HUES48 (cell line): ENCODE data around the gene RABGAP1.

Experiments used
- H3K27ac ChIP-seq: one replicate; pipeline ENCODE4 v1.7.0; 2013; ENCODE audit warnings: low read depth, low read length, inconsistent platforms
- H3K27me3 ChIP-seq: 2 replicates; pipeline ENCODE4 v1.6.1; 2013; ENCODE audit warnings: mild to moderate bottlenecking, low read length; ENCODE audit not compliant: control insufficient read depth, insufficient read depth
- H3K36me3 ChIP-seq: 2 replicates; pipeline ENCODE4 v1.6.1; 2013; ENCODE audit warnings: low read length; ENCODE audit not compliant: control insufficient read depth, insufficient read depth
- H3K4me1 ChIP-seq: 2 replicates; pipeline ENCODE4 v1.6.1; 2013; ENCODE audit warnings: mild to moderate bottlenecking, low read length; ENCODE audit not compliant: control insufficient read depth, insufficient read depth
- H3K4me3 ChIP-seq: 2 replicates; pipeline ENCODE4 v1.5.1; 2013; ENCODE audit warnings: mild to moderate bottlenecking, low read depth, low read length
- H3K9ac ChIP-seq: 2 replicates; pipeline ENCODE4 v1.6.1; 2013; ENCODE audit warnings: mild to moderate bottlenecking, low read depth, low read length, moderate library complexity
- H3K9me3 ChIP-seq: 2 replicates; pipeline ENCODE4 v1.6.1; 2013; ENCODE audit warnings: low read length; ENCODE audit not compliant: control insufficient read depth, insufficient read depth

Gene RABGAP1

DNA sequence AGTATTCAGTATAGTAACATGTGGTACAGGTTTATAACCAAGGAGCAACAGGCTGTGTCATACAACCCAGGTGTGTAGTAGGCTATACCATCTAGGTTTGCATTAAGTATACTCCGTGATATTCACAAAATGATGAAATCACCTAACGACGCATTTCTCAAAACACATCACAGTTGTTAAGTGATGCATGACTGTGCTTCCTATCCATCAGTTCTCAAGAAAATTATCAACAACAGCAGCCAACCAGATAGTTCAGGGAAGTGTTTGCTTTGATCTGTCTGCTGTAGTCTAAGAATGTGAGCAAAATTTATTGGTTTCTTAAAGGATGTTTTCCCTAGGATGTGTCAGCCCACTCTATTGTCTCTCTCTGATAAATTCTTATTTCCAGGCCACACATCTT lies 16.9 kb upstream of the RABGAP1 start:
- Histone ChIP-seq H3K9ac (no peak overlapping the region), H3K36me3 (peaks cover 15% of the 10 kb centered on the region), H3K27ac (no peak overlapping the region), H3K4me1 (peaks cover 20% of the 10 kb centered on the region), H3K27me3 (no peaks in the 10 kb centered on the region), H3K9me3 (no peaks in the 10 kb centered on the region), H3K4me3 (no peak overlapping the region)

DNA sequence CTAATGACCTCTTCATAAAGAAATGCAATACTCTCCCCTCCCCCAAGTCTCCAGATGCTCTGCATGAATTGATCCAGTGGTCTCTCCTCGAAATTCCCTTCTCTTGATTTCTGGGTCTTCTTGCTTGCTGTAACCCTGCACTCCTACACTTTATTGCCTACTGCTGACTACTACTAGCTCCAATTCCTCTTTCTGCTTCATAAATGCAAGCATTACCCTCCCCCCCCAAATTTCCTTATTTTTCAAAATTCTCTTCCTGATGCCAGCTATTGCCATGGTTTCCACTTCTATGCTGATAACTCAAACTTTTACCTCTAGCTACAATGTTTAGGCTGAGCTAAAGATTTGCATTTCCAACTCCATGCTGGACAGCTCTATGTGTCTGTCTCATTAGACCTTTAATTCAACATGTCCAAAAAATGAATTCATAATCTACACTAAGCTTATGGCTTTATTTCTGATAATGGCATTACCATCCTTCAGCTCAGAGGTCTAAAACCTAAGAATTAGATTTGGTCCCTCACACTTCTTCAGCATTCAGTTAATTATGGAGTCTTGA lies 10.9 kb upstream of the RABGAP1 start:
- Histone ChIP-seq H3K27me3 (no peaks in the 10 kb centered on the region), H3K4me1 (peaks cover 15% of the 10 kb centered on the region), H3K36me3 (peaks cover 6% of the 10 kb centered on the region; the same call in 1 of the 2 replicates), H3K27ac (no peak overlapping the region), H3K4me3 (peak overlapping the region; percentile 85), H3K9ac (0 out of 2 replicates have a peak overlapping the region, but pooled peaks have one; percentile 24), H3K9me3 (no peaks in the 10 kb centered on the region)

DNA sequence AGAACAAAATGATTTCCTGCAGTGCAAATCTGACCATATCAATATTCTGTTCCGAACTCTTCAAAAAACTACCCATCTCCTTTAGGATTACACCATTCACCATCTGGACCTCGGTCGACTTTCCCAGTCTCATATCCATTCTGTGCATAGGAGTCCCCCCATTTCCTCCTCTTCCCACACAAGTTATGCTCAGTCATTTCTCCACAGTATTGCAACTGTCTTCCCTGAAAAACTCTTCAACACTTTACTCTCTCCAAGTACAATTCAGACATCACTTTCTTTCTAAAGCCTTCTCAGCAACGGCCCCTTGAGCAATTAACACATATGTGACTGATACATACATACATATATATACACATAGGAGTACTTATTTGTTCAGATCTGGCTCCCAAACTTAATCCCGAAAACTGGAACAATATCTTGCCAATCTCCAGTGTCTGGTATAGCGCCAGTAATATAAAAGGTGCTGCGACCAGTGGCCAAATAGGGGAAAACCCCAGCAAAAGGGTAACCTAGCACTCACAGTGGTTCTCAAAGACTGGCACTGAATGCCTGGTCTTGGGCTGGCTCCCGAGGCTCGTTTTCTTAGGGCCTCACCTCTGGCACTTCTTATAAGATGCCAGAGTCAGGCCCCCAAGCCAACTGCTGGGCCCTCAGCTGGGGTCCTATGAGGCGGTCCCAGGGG lies 10.1 kb upstream of the RABGAP1 start:
- Histone ChIP-seq H3K4me3 (peak overlapping the region; percentile 85), H3K9me3 (no peaks in the 10 kb centered on the region), H3K9ac (peak overlapping the region; percentile 86), H3K27me3 (no peaks in the 10 kb centered on the region), H3K36me3 (peaks cover 6% of the 10 kb centered on the region; the same call in 1 of the 2 replicates), H3K27ac (peak overlapping the region; percentile 91), H3K4me1 (peaks cover 15% of the 10 kb centered on the region)

- Histone ChIP-seq H3K4me1 (peaks cover 15% of the 10 kb centered on the region), H3K9me3 (no peaks in the 10 kb centered on the region), H3K27me3 (no peaks in the 10 kb centered on the region), H3K9ac (peak within 1 kb of the TSS; percentile 86), H3K27ac (peak within 1 kb of the TSS; percentile 91), H3K36me3 (peaks cover 11% of the 10 kb centered on the region), H3K4me3 (peak within 1 kb of the TSS; percentile 85)
These were observed 9.3 kb upstream of the RABGAP1 start, which contains the start of gene ZBTB26 for GRCh38 chr9:122931226-122932121. TSS of gene ZBTB26 (minus strand) at chr9:122931512. CDS start at chr9:122919934, 11,578 bp downstream.

DNA sequence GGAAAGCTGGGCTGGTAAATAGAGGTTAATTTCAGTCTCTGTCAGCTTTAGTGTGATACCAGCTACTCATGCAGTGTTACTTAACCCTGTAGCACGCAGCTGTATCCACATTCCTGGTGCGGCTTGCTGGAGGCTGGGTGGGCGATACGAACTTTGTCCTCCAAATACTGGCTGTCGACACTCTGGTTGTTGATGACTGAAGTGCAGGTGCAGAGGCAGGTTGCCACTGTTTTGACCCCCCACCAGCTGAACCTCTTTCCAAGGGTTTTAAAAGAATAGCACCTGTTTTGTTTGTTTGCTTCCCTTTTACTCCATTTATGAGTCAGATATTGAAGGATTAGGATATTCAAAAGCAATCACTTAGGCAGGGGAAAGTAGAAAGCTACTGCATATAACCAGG lies 4.4 kb upstream of the RABGAP1 start:
- H3K9ac ChIP-seq: no peak overlapping the region
- H3K4me1 ChIP-seq: peaks cover 11% of the 10 kb centered on the region
- H3K9me3 ChIP-seq: no peaks in the 10 kb centered on the region
- peaks cover 29% of the 10 kb centered on the region for H3K36me3 ChIP-seq
- no peaks in the 10 kb centered on the region for H3K27me3 ChIP-seq
- H3K4me3 ChIP-seq: no peak overlapping the region
- H3K27ac ChIP-seq: no peak overlapping the region

DNA sequence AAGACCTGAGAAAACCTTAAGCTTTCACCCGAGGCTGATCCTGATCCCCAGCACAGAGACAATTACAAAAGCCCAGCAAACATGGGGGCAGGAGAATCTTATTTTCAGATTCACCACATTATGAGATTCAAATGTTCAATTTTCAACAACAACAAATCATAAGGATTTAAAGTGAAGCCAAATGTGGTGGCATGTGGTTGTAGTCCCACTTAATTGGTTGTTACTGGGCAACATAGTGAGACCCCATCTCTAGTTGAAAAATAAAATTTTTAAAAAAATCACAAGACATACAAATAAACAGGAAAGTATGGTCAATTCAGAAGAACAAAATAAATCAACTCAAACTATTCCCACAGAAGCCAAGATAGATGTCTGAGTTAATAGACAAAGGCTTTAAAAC lies 3.9 kb upstream of the RABGAP1 start:
- H3K4me1 ChIP-seq: peaks cover 11% of the 10 kb centered on the region
- H3K9ac ChIP-seq: no peak overlapping the region
- no peaks in the 10 kb centered on the region for H3K9me3 ChIP-seq
- peaks cover 29% of the 10 kb centered on the region for H3K36me3 ChIP-seq
- H3K27me3 ChIP-seq: no peaks in the 10 kb centered on the region
- no peak overlapping the region for H3K27ac ChIP-seq
- no peak overlapping the region for H3K4me3 ChIP-seq

DNA sequence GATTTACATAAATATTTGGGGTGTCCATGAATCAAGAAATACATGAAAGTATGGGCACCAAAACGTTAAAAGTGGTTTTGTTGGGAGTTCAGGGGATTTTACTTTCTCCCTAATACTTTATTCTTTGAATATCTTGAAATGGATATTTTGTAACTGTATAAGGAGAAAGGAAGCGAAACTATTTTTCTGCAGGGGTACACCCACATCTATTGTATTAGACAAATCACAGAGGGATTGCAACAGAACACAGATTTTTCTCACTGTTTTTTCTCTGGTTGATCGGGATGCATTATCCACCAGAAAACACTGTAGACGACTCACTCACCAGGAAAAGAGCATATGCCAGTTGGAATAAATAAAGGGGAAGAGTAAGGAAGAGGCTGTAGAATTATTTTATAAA lies 1.2 kb upstream of the RABGAP1 start:
- Histone ChIP-seq H3K36me3 (peaks cover 33% of the 10 kb centered on the region), H3K9me3 (no peaks in the 10 kb centered on the region), H3K4me3 (no peak overlapping the region), H3K27me3 (no peaks in the 10 kb centered on the region), H3K9ac (no peak overlapping the region), H3K4me1 (peaks cover 7% of the 10 kb centered on the region), H3K27ac (peak overlapping the region; percentile 5)

- Histone ChIP-seq H3K4me1 (peaks cover 11% of the 10 kb centered on the region), H3K9ac (peak overlapping the region; percentile 69), H3K27me3 (no peaks in the 10 kb centered on the region), H3K36me3 (peaks cover 37% of the 10 kb centered on the region), H3K9me3 (no peaks in the 10 kb centered on the region), H3K4me3 (peak overlapping the region; percentile 62), H3K27ac (peak overlapping the region; percentile 87)
These were observed 419 bp upstream of the RABGAP1 start for GRCh38 chr9:122940454-122940748.

DNA sequence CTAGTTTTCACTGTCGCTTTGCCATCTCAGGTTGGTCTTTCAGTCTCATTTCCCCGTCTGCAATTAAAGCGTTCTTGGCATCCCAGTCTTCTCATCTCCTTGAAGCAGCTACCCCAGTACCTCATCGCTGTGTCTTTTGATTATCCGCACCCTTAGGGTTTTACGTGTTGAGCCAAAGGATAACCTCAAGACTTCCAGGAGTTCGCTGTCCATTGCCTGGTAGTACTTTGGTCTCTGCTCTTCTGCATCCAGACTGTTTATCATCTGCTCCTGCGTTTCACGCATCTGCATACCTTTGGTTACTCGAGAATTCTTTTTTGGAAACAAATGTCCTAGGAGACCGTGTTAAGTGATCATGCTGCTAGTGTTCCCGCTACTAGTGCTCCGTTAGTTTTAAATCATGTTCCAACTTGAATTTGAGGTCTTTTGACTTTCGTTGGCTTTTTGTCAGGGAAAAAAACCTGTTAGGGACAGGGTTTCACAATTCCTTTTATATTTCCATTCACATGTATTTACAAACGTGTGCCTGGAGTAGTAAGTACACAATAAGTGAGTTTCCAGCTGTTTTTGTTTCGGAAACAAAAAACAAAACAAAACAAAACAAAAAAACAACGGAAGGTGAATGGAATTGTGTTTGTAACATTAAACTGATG lies 888 bp downstream of the RABGAP1 start:
- Histone ChIP-seq H3K36me3 (peaks cover 31% of the 10 kb centered on the region), H3K9me3 (no peaks in the 10 kb centered on the region), H3K27ac (peak overlapping the region; percentile 98), H3K4me1 (peaks cover 17% of the 10 kb centered on the region), H3K27me3 (no peaks in the 10 kb centered on the region), H3K9ac (peak overlapping the region; percentile 85), H3K4me3 (peak overlapping the region; percentile 83)

DNA sequence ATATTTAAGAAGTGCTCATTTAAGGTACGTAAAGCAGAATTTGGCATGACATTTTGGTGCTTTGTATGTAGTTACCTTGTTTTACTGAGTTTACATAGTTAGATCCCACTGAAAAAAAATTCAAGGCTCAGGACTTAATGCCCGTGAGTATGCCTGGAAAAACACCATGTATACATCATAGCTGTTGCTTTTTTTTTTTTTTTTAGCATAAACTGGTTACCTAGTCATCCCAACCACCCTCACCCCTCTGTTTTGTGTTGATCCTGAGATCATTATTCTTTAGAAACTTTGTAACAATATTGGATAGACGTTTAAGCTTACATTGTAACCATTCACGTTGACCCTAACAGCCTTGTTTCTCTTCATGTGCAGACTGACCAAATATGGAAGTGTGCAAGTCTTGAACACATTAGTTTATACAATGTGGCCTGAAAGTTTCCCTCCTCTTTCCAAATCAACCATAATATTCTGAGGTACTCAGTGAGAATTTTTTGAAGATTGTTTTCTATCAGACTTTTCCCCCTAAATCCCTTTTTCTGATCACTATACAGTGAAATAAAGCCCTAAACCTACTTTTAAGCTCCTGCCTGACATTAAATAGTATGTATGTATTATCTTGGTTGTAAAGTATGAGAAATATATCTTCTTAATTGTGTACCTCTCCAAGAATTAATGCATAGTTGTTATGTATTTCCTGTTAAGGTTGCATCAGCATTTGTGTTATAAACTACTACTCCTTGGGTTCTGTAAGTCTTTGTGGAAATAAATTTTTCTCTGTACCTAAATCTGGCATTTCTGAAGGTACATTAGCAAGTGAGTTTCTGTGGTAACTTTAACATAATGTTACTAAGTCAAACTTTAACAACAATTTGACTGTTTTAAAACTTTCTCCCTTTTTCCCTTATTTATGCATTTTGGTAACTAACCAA lies 4.4 kb downstream of the RABGAP1 start:
- no peaks in the 10 kb centered on the region for H3K27me3 ChIP-seq
- peaks cover 10% of the 10 kb centered on the region; the same call in 1 of the 2 replicates for H3K36me3 ChIP-seq
- H3K27ac ChIP-seq: peak overlapping the region; percentile 22
- no peaks in the 10 kb centered on the region for H3K9me3 ChIP-seq
- H3K4me1 ChIP-seq: peaks cover 39% of the 10 kb centered on the region
- no peak overlapping the region for H3K4me3 ChIP-seq
- H3K9ac ChIP-seq: no peak overlapping the region
